Measurements from ENCODE around the gene VGF. TPM values are rescaled to one million over a fixed set of nuclear protein-coding genes. Genes with fewer than 3 reads are reported as not detected.
"Not testable (repeated sequence)": the region's sequence is repeated elsewhere in the genome, so short reads cannot be mapped to it uniquely, and the experiment has no call there.

The VGF gene
- total RNA-seq, 2 experiments from 2014 or later: 1.5 TPM; not detected in 1

DNA sequence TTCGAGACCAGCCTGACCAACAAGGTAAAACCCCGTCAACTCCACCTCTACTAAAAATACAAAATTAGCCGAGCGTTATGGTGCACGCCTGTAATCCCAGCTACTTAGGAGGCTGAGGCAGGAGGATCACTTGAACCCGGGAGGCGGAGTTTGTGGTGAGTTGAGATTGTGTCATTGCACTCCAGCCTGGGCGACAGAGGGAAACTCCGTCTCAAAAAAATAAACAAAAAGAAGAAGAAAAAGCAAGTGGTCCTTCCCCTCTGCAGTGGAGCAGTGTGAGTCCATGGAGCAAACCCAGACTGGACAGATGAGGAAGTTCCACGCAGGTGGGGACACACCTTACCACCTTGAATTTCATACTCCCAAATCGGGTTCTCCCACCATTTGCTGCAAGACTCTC is 51.5 kb downstream of the VGF start:
- no peaks in the 10 kb centered on the region for H3K36me3 ChIP-seq (ENCODE audit: insufficient read depth, low read length)
- no peak for TF ChIP-seq EZH2phosphoT487 (IDR thresholded peaks at IDR 0.05; ENCODE audit: borderline replicate concordance, low read depth, low read length)
- no peak overlapping the region for H3K4me2 ChIP-seq (ENCODE audit: low read length)
- no peak overlapping the region for H3K4me3 ChIP-seq (ENCODE audit: low read depth, low read length, poor library complexity, severe bottlenecking)
- no peaks in the 10 kb centered on the region for H3K9me2 ChIP-seq (ENCODE audit: insufficient read depth, low read length)
- no TSS peak for BruUV-seq (replicated peaks)
- intact Hi-C loops (cut with micrococcal nuclease; ENCODE audit: unreplicated experiment): no loop called here
- ChIA-PET POLR2A (interaction anchor here (1.1 kb wide), 1 partner anchor 12 kb away, joined by 3 read pairs; no protein-coding TSS in a partner anchor), CTCF (ENCODE audit: unreplicated experiment) (no interaction called here)
- H4K20me1 ChIP-seq (ENCODE audit: insufficient read depth, low read length): no peaks in the 10 kb centered on the region
- DNase-seq (ENCODE audit: low spot score): no peak
- no peak overlapping the region for H2AFZ ChIP-seq (ENCODE audit: low read length)
- H3K79me2 ChIP-seq (ENCODE audit: insufficient read depth, low read depth, low read length): no peaks in the 10 kb centered on the region
- no peaks in the 10 kb centered on the region for H3K9me3 ChIP-seq (ENCODE audit: low read length)
- H3K27ac ChIP-seq (ENCODE audit: low read depth, low read length, poor library complexity, severe bottlenecking): no peak overlapping the region
- no peaks in the 10 kb centered on the region for H3K4me1 ChIP-seq (ENCODE audit: insufficient read depth, low read length, poor library complexity, severe bottlenecking)

DNA sequence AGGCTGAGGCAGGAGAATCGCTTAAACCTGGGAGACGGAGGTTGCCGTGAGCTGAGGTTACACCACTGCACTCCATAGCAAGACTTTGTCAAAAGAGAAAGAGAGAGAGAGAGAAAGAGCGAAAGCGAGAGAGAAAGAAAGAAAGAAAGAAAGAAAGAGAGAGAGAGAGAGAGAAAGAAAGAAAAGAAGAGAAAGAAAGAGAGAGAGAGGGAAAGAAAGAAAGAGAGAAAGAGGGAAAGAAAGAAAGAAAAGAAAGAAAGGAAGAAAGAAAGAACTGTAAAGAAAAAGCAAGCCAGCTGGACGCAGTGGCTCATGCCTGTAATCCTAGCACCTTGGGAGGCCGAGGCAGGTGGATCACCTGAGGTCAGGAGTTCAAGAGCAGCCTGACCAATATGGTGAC is 52.2 kb downstream of the VGF start:
- H3K9me2 ChIP-seq (ENCODE audit: insufficient read depth, low read length); H3K36me3 ChIP-seq (ENCODE audit: insufficient read depth, low read length); H4K20me1 ChIP-seq (ENCODE audit: insufficient read depth, low read length); H3K4me2 ChIP-seq (ENCODE audit: low read length); H3K79me2 ChIP-seq (ENCODE audit: insufficient read depth, low read depth, low read length); CTCF ChIA-PET (ENCODE audit: unreplicated experiment); H3K9me3 ChIP-seq (ENCODE audit: low read length); H2AFZ ChIP-seq (ENCODE audit: low read length); BruUV-seq (replicated peaks); H3K27ac ChIP-seq (ENCODE audit: low read depth, low read length, poor library complexity, severe bottlenecking); intact Hi-C loops (cut with micrococcal nuclease; ENCODE audit: unreplicated experiment); DNase-seq (ENCODE audit: low spot score); H3K4me1 ChIP-seq (ENCODE audit: insufficient read depth, low read length, poor library complexity, severe bottlenecking); H3K4me3 ChIP-seq (ENCODE audit: low read depth, low read length, poor library complexity, severe bottlenecking): not testable (repeated sequence)
- POLR2A ChIA-PET: interaction anchor here (1.1 kb wide), 1 partner anchor 13 kb away, joined by 3 read pairs; no protein-coding TSS in a partner anchor

Small RNAs within 50 kb of the gene (microRNA-seq; reads per million reads assigned to microRNA genes)
- not detected for gene MIR4653 (ENCODE audit: borderline replicate concordance)

Small RNAs within 50 kb of the gene (small RNA-seq; reads per million reads assigned to genes)
- gene MIR4653: not detected

Other genes starting within 250 kb of the VGF start
- gene MUC3A, start 216.0 kb downstream of the VGF start, total RNA-seq (2014; rRNA removed; shearing (Covaris generic)): not detected in 2 replicates
- not detected in 2 replicates for gene MUC3A, start 216.0 kb downstream of the VGF start, total RNA-seq (2022)
- gene MUC12, start 196.0 kb downstream of the VGF start, total RNA-seq (2014; rRNA removed; shearing (Covaris generic)): not detected in 2 replicates
- not detected in 2 replicates for gene MUC12, start 196.0 kb downstream of the VGF start, total RNA-seq (2022)
- not detected in 2 replicates for gene MUC17, start 145.5 kb downstream of the VGF start, total RNA-seq (2014; rRNA removed; shearing (Covaris generic))
- gene MUC17, start 145.5 kb downstream of the VGF start, total RNA-seq (2022): not detected in 2 replicates
- gene TRIM56, start 80.1 kb downstream of the VGF start, total RNA-seq (2014; rRNA removed; shearing (Covaris generic)): 15.6 and 16.7 TPM in 2 replicates
- gene TRIM56, start 80.1 kb downstream of the VGF start, total RNA-seq (2022): 47.3 and 51.9 TPM in 2 replicates
- not detected in 2 replicates for gene SERPINE1, start 38.5 kb downstream of the VGF start, total RNA-seq (2014; rRNA removed; shearing (Covaris generic))
- gene SERPINE1, start 38.5 kb downstream of the VGF start, total RNA-seq (2022): 0.30 and 0.42 TPM in 2 replicates
- 57.9 and 88.0 TPM in 2 replicates for gene AP1S1, start 11.1 kb downstream of the VGF start, total RNA-seq (2014; rRNA removed; shearing (Covaris generic))
- gene AP1S1, start 11.1 kb downstream of the VGF start, total RNA-seq (2022): 58.3 and 67.3 TPM in 2 replicates
- 0.22 TPM in 1 of 2 replicates, not detected in the other for gene NAT16, start 14.7 kb upstream of the VGF start, total RNA-seq (2014; rRNA removed; shearing (Covaris generic))
- not detected in 2 replicates for gene NAT16, start 14.7 kb upstream of the VGF start, total RNA-seq (2022)
- gene MOGAT3, start 35.5 kb upstream of the VGF start, total RNA-seq (2014; rRNA removed; shearing (Covaris generic)): not detected in 2 replicates
- not detected in 2 replicates for gene MOGAT3, start 35.5 kb upstream of the VGF start, total RNA-seq (2022)
- 9.2 and 12.1 TPM in 2 replicates for gene PLOD3, start 52.0 kb upstream of the VGF start, total RNA-seq (2014; rRNA removed; shearing (Covaris generic))
- gene PLOD3, start 52.0 kb upstream of the VGF start, total RNA-seq (2022): 25.0 and 30.5 TPM in 2 replicates
- 63.8 and 77.3 TPM in 2 replicates for gene ZNHIT1, start 52.6 kb upstream of the VGF start, total RNA-seq (2014; rRNA removed; shearing (Covaris generic))
- 40.8 and 44.3 TPM in 2 replicates for gene ZNHIT1, start 52.6 kb upstream of the VGF start, total RNA-seq (2022)
- gene CLDN15, start 72.2 kb upstream of the VGF start, total RNA-seq (2014; rRNA removed; shearing (Covaris generic)): 15.9 and 17.8 TPM in 2 replicates
- 31.9 and 34.8 TPM in 2 replicates for gene CLDN15, start 72.2 kb upstream of the VGF start, total RNA-seq (2022)
- 92.7 and 114 TPM in 2 replicates for gene FIS1, start 79.5 kb upstream of the VGF start, total RNA-seq (2014; rRNA removed; shearing (Covaris generic))
- gene FIS1, start 79.5 kb upstream of the VGF start, total RNA-seq (2022): 93.4 and 102 TPM in 2 replicates
- 8.7 and 14.6 TPM in 2 replicates for gene IFT22, start 156.2 kb upstream of the VGF start, total RNA-seq (2014; rRNA removed; shearing (Covaris generic))
- gene IFT22, start 156.2 kb upstream of the VGF start, total RNA-seq (2022): 13.2 and 14.1 TPM in 2 replicates
- not detected in 2 replicates for gene COL26A1, start 197.3 kb upstream of the VGF start, total RNA-seq (2014; rRNA removed; shearing (Covaris generic))
- not detected in 2 replicates for gene COL26A1, start 197.3 kb upstream of the VGF start, total RNA-seq (2022)

All from OCI-LY7 (cell line).